Stimulated activated naive B cell treated with anti-CD40 and anti-IgM and Interleukin-4, amounts not matched to agents 10 μg/mL and 1 μg/mL and 100 μg/mL, for 72 hours (primary cell): ENCODE measurements around the gene NEURL3.
A peak's percentile ranks its signal among the peaks of the same experiment; 100 is the strongest.

Source experiments
- ATAC-seq, 2 donors: fragments of 150-1000 bp; cut with Tn5 transposase; replicated peaks; 2 replicates each; pipeline ENCODE4 v1.10.0; 2021; ENCODE audit warnings: moderate library complexity in 1 of 2
- DNase-seq: peaks from one replicate; pipeline ENCODE4 v3.0.0; 2021
- H3K27ac Mint-ChIP-seq: one replicate; pipeline ENCODE4 v1.8.0; 2022; ENCODE audit warnings: mild to moderate bottlenecking, mixed read lengths
- H3K27me3 Mint-ChIP-seq, 2 donors: one replicate each; pipeline ENCODE4 v1.8.0; 2022; ENCODE audit warnings: mixed read lengths in 2 of 2
- H3K36me3 Mint-ChIP-seq, 2 donors: one replicate each; pipeline ENCODE4 v1.8.0; 2022; ENCODE audit warnings: mixed read lengths in 2 of 2, mild to moderate bottlenecking in 1 of 2
- H3K4me1 Mint-ChIP-seq, 2 donors: one replicate each; pipeline ENCODE4 v1.8.0; 2022; ENCODE audit warnings: mixed read lengths in 2 of 2, mild to moderate bottlenecking in 1 of 2
- H3K4me3 Mint-ChIP-seq, 2 donors: one replicate each; pipeline ENCODE4 v1.8.0; 2022; ENCODE audit warnings: mild to moderate bottlenecking in 2 of 2, mixed read lengths in 2 of 2, moderate library complexity in 1 of 2
- H3K9me3 Mint-ChIP-seq, 2 donors: one replicate each; pipeline ENCODE4 v1.8.0; 2022; ENCODE audit warnings: mixed read lengths in 2 of 2, mild to moderate bottlenecking in 1 of 2

NEURL3 gene

GRCh38 chr2:96547203-96547641, 42.1 kb upstream of the NEURL3 start:
- Mint-ChIP-seq H3K9me3 (no peaks in the 10 kb centered on the region), H3K4me3 (no peak overlapping the region), H3K36me3 (peaks cover 47 to 60% of the 10 kb centered on the region in 2 donors), H3K27ac (no peak overlapping the region), H3K4me1 (peaks cover 19 to 35% of the 10 kb centered on the region in 2 donors), H3K27me3 (no peaks in the 10 kb centered on the region)
- no peak for DNase-seq
- ATAC-seq: no peak

- no peaks in the 10 kb centered on the region for H3K27me3 Mint-ChIP-seq
- no peaks in the 10 kb centered on the region for H3K9me3 Mint-ChIP-seq
- H3K4me3 Mint-ChIP-seq: no peak overlapping the region
- H3K4me1 Mint-ChIP-seq: peaks cover 16 to 37% of the 10 kb centered on the region in 2 donors
- ATAC-seq (no peak), DNase-seq (no peak)
- peaks cover 44 to 55% of the 10 kb centered on the region in 2 donors for H3K36me3 Mint-ChIP-seq
- H3K27ac Mint-ChIP-seq: peak overlapping the region; percentile 33
Observed at GRCh38 chr2:96546797-96547196, 41.6 kb upstream of the NEURL3 start.

GRCh38 chr2:96546321-96546720, 41.2 kb upstream of the NEURL3 start:
- Mint-ChIP-seq H3K9me3 (no peaks in the 10 kb centered on the region), H3K4me3 (no peak overlapping the region), H3K27me3 (no peaks in the 10 kb centered on the region), H3K4me1 (peaks cover 16 to 38% of the 10 kb centered on the region in 2 donors), H3K36me3 (peaks cover 44 to 59% of the 10 kb centered on the region in 2 donors), H3K27ac (peak overlapping the region; percentile 34)
- no peak for DNase-seq
- ATAC-seq: no peak

GRCh38 chr2:96542357-96542977, 37.3 kb upstream of the NEURL3 start:
- Mint-ChIP-seq H3K9me3 (no peaks in the 10 kb centered on the region), H3K36me3 (peaks cover 50 to 78% of the 10 kb centered on the region in 2 donors), H3K4me3 (peak overlapping the region in 1 of 2 donors; percentile 11), H3K27me3 (no peaks in the 10 kb centered on the region), H3K4me1 (peaks cover 35 to 64% of the 10 kb centered on the region in 2 donors), H3K27ac (no peak overlapping the region)
- DNase-seq: no peak
- ATAC-seq: no peak

- peaks cover 32 to 58% of the 10 kb centered on the region in 2 donors for H3K4me1 Mint-ChIP-seq
- DNase-seq (no peak), ATAC-seq (no peak)
- H3K27me3 Mint-ChIP-seq: no peaks in the 10 kb centered on the region
- H3K36me3 Mint-ChIP-seq: peaks cover 51 to 74% of the 10 kb centered on the region in 2 donors
- no peak overlapping the region for H3K27ac Mint-ChIP-seq
- H3K4me3 Mint-ChIP-seq: no peak overlapping the region
- H3K9me3 Mint-ChIP-seq: no peaks in the 10 kb centered on the region
Observed at GRCh38 chr2:96541398-96542152, 36.4 kb upstream of the NEURL3 start.

- Mint-ChIP-seq H3K27me3 (no peaks in the 10 kb centered on the region), H3K4me1 (peaks cover 36 to 63% of the 10 kb centered on the region in 2 donors), H3K27ac (peak overlapping the region; percentile 65), H3K4me3 (peak overlapping the region; percentile 97), H3K9me3 (no peaks in the 10 kb centered on the region), H3K36me3 (peaks cover 41 to 63% of the 10 kb centered on the region in 2 donors)
- no peak for DNase-seq
- no peak for ATAC-seq
Observed at GRCh38 chr2:96540136-96540535, 35.0 kb upstream of the NEURL3 start.

- peaks cover 40 to 64% of the 10 kb centered on the region in 2 donors for H3K4me1 Mint-ChIP-seq
Observed at GRCh38 chr2:96539215-96539920, 34.2 kb upstream of the NEURL3 start.

GRCh38 chr2:96538487-96539214, 33.5 kb upstream of the NEURL3 start:
- ATAC-seq: peak; percentile 44 to 52
- no peaks in the 10 kb centered on the region for H3K27me3 Mint-ChIP-seq
- peak overlapping the region; percentile 95 for H3K27ac Mint-ChIP-seq
- peaks cover 42 to 66% of the 10 kb centered on the region in 2 donors for H3K4me1 Mint-ChIP-seq
- H3K4me3 Mint-ChIP-seq: peak overlapping the region; percentile 97
- H3K36me3 Mint-ChIP-seq: peaks cover 34 to 49% of the 10 kb centered on the region in 2 donors
- no peaks in the 10 kb centered on the region for H3K9me3 Mint-ChIP-seq
- peak; percentile 73 for DNase-seq

More at GRCh38 chr2:96539215-96539920, 34.2 kb upstream of the NEURL3 start:
- H3K36me3 Mint-ChIP-seq: peaks cover 35 to 56% of the 10 kb centered on the region in 2 donors
- no peaks in the 10 kb centered on the region for H3K9me3 Mint-ChIP-seq
- H3K27ac Mint-ChIP-seq: peak overlapping the region; percentile 95
- peak in 1 of 2 donors; percentile 0 for ATAC-seq
- DNase-seq: no peak
- H3K27me3 Mint-ChIP-seq: no peaks in the 10 kb centered on the region
- H3K4me3 Mint-ChIP-seq: peak overlapping the region; percentile 97

- peak; percentile 43 for DNase-seq
- ATAC-seq: peak; percentile 17 to 24
Observed at GRCh38 chr2:96537734-96538486, 32.8 kb upstream of the NEURL3 start.

GRCh38 chr2:96537066-96537733, 32.0 kb upstream of the NEURL3 start:
- Mint-ChIP-seq H3K4me1 (peaks cover 50 to 73% of the 10 kb centered on the region in 2 donors), H3K27me3 (no peaks in the 10 kb centered on the region), H3K9me3 (no peaks in the 10 kb centered on the region), H3K36me3 (peaks cover 27 to 39% of the 10 kb centered on the region in 2 donors), H3K4me3 (peak overlapping the region; percentile 97), H3K27ac (peak overlapping the region; percentile 95)
- peak; percentile 80 for DNase-seq
- ATAC-seq: peak; percentile 53 to 60

More at GRCh38 chr2:96537734-96538486, 32.8 kb upstream of the NEURL3 start:
- Mint-ChIP-seq H3K9me3 (no peaks in the 10 kb centered on the region), H3K27ac (peak overlapping the region; percentile 95), H3K36me3 (peaks cover 30 to 44% of the 10 kb centered on the region in 2 donors), H3K27me3 (no peaks in the 10 kb centered on the region), H3K4me1 (peaks cover 48 to 73% of the 10 kb centered on the region in 2 donors), H3K4me3 (peak overlapping the region; percentile 97)

- H3K36me3 Mint-ChIP-seq: peaks cover 27 to 37% of the 10 kb centered on the region in 2 donors
- H3K27ac Mint-ChIP-seq: peak within 1 kb of the TSS; percentile 95
- H3K9me3 Mint-ChIP-seq: no peaks in the 10 kb centered on the region
- H3K4me3 Mint-ChIP-seq: peak within 1 kb of the TSS; percentile 97
- peak; percentile 65 to 70 for ATAC-seq
- H3K4me1 Mint-ChIP-seq: peaks cover 57 to 78% of the 10 kb centered on the region in 2 donors
- DNase-seq: peak; percentile 86
- no peaks in the 10 kb centered on the region for H3K27me3 Mint-ChIP-seq
Observed at GRCh38 chr2:96536445-96537065, 31.4 kb upstream of the NEURL3 start, which contains the start of gene ARID5A. Gene ARID5A, plus strand, starts transcription at chr2:96536752. Its CDS starts 75 bp downstream, at chr2:96536827.

GRCh38 chr2:96535331-96535730, 30.2 kb upstream of the NEURL3 start:
- no peaks in the 10 kb centered on the region for H3K9me3 Mint-ChIP-seq
- H3K36me3 Mint-ChIP-seq: peaks cover 25 to 34% of the 10 kb centered on the region in 2 donors
- ATAC-seq: no peak
- H3K4me3 Mint-ChIP-seq: no peak overlapping the region
- H3K27me3 Mint-ChIP-seq: no peaks in the 10 kb centered on the region
- no peak for DNase-seq
- peaks cover 68 to 83% of the 10 kb centered on the region in 2 donors for H3K4me1 Mint-ChIP-seq
- H3K27ac Mint-ChIP-seq: no peak overlapping the region
